PC-9 (cell line): ENCODE results near the gene FICD.

ENCODE experiments used
- CTCF ChIP-seq: fragments of 200-600 bp; sonication (generic); conservative IDR thresholded peaks from 2 replicates; pipeline ENCODE4 v1.6.1; 2017; ENCODE audit warnings: mixed run types, antibody characterized with exemption, mild to moderate bottlenecking, moderate library complexity
- EZH2 ChIP-seq: fragments of 200-600 bp; sonication (generic); IDR thresholded peaks from 2 replicates; pipeline ENCODE4 v1.8.0; 2017; ENCODE audit warnings: antibody characterized with exemption, low read depth

- TF ChIP-seq CTCF (no peak), EZH2 (no peak)
Observed at GRCh38 chr12:108551535-108551934, 36.5 kb downstream of the FICD start.
